IMR-90 (cell line): Measurements from ENCODE around the gene KRTAP21-2. TPM values are rescaled to one million over a fixed set of nuclear protein-coding genes. Genes with fewer than 3 reads are reported as not detected.
A peak's percentile ranks its signal among the peaks of the same experiment; 100 is the strongest.

Source experiments
- ATAC-seq: fragments of 200-7000 bp; cut with Tn5 transposase; 2 replicates; pipeline ENCODE4 v1.9.1; 2020; ENCODE audit warnings: low read depth, mild to moderate bottlenecking, moderate library complexity
- BruUV-seq: library from RNA; stranded (reverse); fragments of 400-500 nt; replicated peaks from 2 replicates; lab custom pipeline; 2021; lab: Mats Ljungman, UMichigan
- CTCF ChIA-PET: fragments of 300-600 bp; formaldehyde crosslinking; extraction: SDS; loops from one replicate; lab custom pipeline; 2021; ENCODE audit warnings: antibody characterized with exemption; lab: Yijun Ruan, JAX
- POLR2A ChIA-PET: fragments of 300-600 bp; sonication (Branson Sonifier 250); formaldehyde crosslinking; loops from one replicate; lab custom pipeline; 2022; ENCODE audit warnings: antibody characterized with exemption; ENCODE audit not compliant: unreplicated experiment; lab: Charles Lee
- DNase-seq: peaks from one replicate; pipeline ENCODE4 v3.0.0; 2013
- H2AFZ ChIP-seq: replicated peaks from 2 replicates; pipeline ENCODE3; 2013; ENCODE audit warnings: low read length, mild to moderate bottlenecking; ENCODE audit not compliant: poor library complexity
- H2AK5ac ChIP-seq: 2 replicates; pipeline ENCODE4 v1.6.1; 2013; ENCODE audit warnings: low read depth, low read length, inconsistent platforms
- H2AK9ac ChIP-seq: replicated peaks from 2 replicates; pipeline ENCODE3; 2013; ENCODE audit warnings: mild to moderate bottlenecking, low read depth, low read length, moderate library complexity; ENCODE audit not compliant: poor library complexity
- H2BK120ac ChIP-seq: 2 replicates; pipeline ENCODE4 v1.6.1; 2013; ENCODE audit warnings: low read depth, low read length, inconsistent platforms
- H2BK15ac ChIP-seq: 3 replicates; pipeline ENCODE4 v1.6.1; 2013; ENCODE audit warnings: low read depth, low read length, inconsistent platforms
- H2BK20ac ChIP-seq: 2 replicates; pipeline ENCODE4 v1.6.1; 2013; ENCODE audit warnings: low read depth, mild to moderate bottlenecking, inconsistent platforms, low read length, moderate library complexity
- H2BK5ac ChIP-seq: 2 replicates; pipeline ENCODE4 v1.6.1; 2013; ENCODE audit warnings: mild to moderate bottlenecking, low read depth, low read length, inconsistent platforms; ENCODE audit not compliant: poor library complexity, severe bottlenecking
- H3K14ac ChIP-seq: replicated peaks from 2 replicates; pipeline ENCODE4 v1.6.1; 2013; ENCODE audit warnings: low read depth, low read length, inconsistent platforms
- H3K18ac ChIP-seq: 2 replicates; pipeline ENCODE4 v1.6.1; 2013; ENCODE audit warnings: low read depth, low read length, control low read depth
- H3K23ac ChIP-seq: 2 replicates; pipeline ENCODE4 v1.6.1; 2013; ENCODE audit warnings: low read depth, low read length, inconsistent platforms
- H3K27ac ChIP-seq: 2 replicates; pipeline ENCODE4 v1.5.1; 2013; ENCODE audit warnings: mild to moderate bottlenecking, control low read depth, low read length; ENCODE audit not compliant: insufficient read depth
- H3K27me3 ChIP-seq: 2 replicates; pipeline ENCODE4 v1.6.1; 2013; ENCODE audit warnings: low read length; ENCODE audit not compliant: control insufficient read depth, insufficient read depth
- H3K36me3 ChIP-seq: 2 replicates; pipeline ENCODE4 v1.6.1; 2013; ENCODE audit warnings: low read length, mixed read lengths; ENCODE audit not compliant: control insufficient read depth, insufficient read depth
- H3K4ac ChIP-seq: 2 replicates; pipeline ENCODE4 v1.6.1; 2013; ENCODE audit warnings: low read depth, low read length, inconsistent platforms
- H3K4me1 ChIP-seq: 2 replicates; pipeline ENCODE4 v1.6.1; 2013; ENCODE audit warnings: low read length, mixed read lengths; ENCODE audit not compliant: control insufficient read depth, insufficient read depth
- H3K4me2 ChIP-seq: 2 replicates; pipeline ENCODE4 v1.6.1; 2013; ENCODE audit warnings: low read depth, mild to moderate bottlenecking, control low read depth, low read length, moderate library complexity
- H3K4me3 ChIP-seq: 2 replicates; pipeline ENCODE4 v1.5.1; 2013; ENCODE audit warnings: low read depth, mild to moderate bottlenecking, control low read depth, low read length, moderate library complexity; ENCODE audit not compliant: insufficient read depth
- H3K56ac ChIP-seq: 2 replicates; pipeline ENCODE4 v1.6.1; 2013; ENCODE audit warnings: low read length, inconsistent platforms; ENCODE audit not compliant: insufficient read depth; ENCODE audit errors: extremely low read depth
- H3K79me1 ChIP-seq, 2 experiments: 2 replicates each; pipeline ENCODE4 v1.6.1; 2013; ENCODE audit warnings: low read length in 2 of 2, inconsistent platforms in 1 of 2, low read depth in 1 of 2
- H3K9ac ChIP-seq: 2 replicates; pipeline ENCODE4 v1.6.1; 2013; ENCODE audit warnings: low read depth, low read length, control low read depth
- H3K9me1 ChIP-seq: 2 replicates; pipeline ENCODE4 v1.6.1; 2013; ENCODE audit warnings: low read length, inconsistent platforms; ENCODE audit not compliant: insufficient read depth
- H3K9me3 ChIP-seq: 2 replicates; pipeline ENCODE4 v1.6.1; 2013; ENCODE audit warnings: low read length; ENCODE audit not compliant: control insufficient read depth, insufficient read depth
- H4K20me1 ChIP-seq: 2 replicates; pipeline ENCODE4 v1.6.1; 2013; ENCODE audit warnings: low read length, inconsistent platforms; ENCODE audit not compliant: insufficient read depth
- H4K5ac ChIP-seq: 2 replicates; pipeline ENCODE4 v1.6.1; 2013; ENCODE audit warnings: mild to moderate bottlenecking, low read depth, low read length, control low read depth
- H4K8ac ChIP-seq, 2 experiments: 2 replicates each; pipeline ENCODE4 v1.6.1; 2013; ENCODE audit warnings: low read depth in 2 of 2, low read length in 2 of 2, control low read depth in 1 of 2, inconsistent platforms in 1 of 2
- H4K91ac ChIP-seq: 2 replicates; pipeline ENCODE4 v1.6.1; 2013; ENCODE audit warnings: low read depth, low read length, inconsistent platforms; ENCODE audit not compliant: insufficient read depth
- BHLHE40 ChIP-seq: fragments of 150-350 bp; IDR thresholded peaks from 2 replicates; pipeline ENCODE4 v1.6.1; 2016; ENCODE audit warnings: mild to moderate bottlenecking, low read depth, low read length
- CHD1 ChIP-seq: IDR thresholded peaks from 2 replicates; pipeline ENCODE4 v1.6.1; 2012; ENCODE audit warnings: low read depth, low read length, improper control_type of control experiment
- MAFK ChIP-seq: IDR thresholded peaks from 2 replicates; pipeline ENCODE4 v1.6.1; 2012; ENCODE audit warnings: low read depth, low read length, improper control_type of control experiment
- MAZ ChIP-seq: IDR thresholded peaks from 2 replicates; pipeline ENCODE4 v1.6.1; 2012; ENCODE audit warnings: low read depth, mild to moderate bottlenecking, low read length, improper control_type of control experiment, moderate library complexity, borderline replicate concordance
- RAD21 ChIP-seq: IDR thresholded peaks from 2 replicates; pipeline ENCODE4 v1.6.1; 2012; ENCODE audit warnings: low read length, improper control_type of control experiment
- RFX5 ChIP-seq: IDR thresholded peaks from 2 replicates; pipeline ENCODE4 v1.8.0; 2012; ENCODE audit warnings: low read depth, mild to moderate bottlenecking, low read length, moderate library complexity
- WGBS, 2 experiments: methylation state at CpG; one replicate each; pipeline versions ENCODE4 v1.1.5 to v1.1.7; 2013; ENCODE audit warnings: missing lambda C conversion rate in 2 of 2; ENCODE audit not compliant: insufficient read length in 1 of 2; ENCODE audit errors: extremely low coverage in 2 of 2; 5-methylcytosine and 5-hydroxymethylcytosine counted together
- dilution Hi-C: fragments of 300-500 bp; cut with HindIII; formaldehyde crosslinking; loops from one replicate; pipeline ENCODE4 v1.14.3; 2018; ENCODE audit warnings: low sequenced_read_pairs; ENCODE audit not compliant: unreplicated experiment
- in situ Hi-C: fragments of 300-500 bp; cut with MboI; formaldehyde crosslinking; loops from 3 replicates; pipeline ENCODE4 v1.14.3; 2019; ENCODE audit warnings: low sequenced_read_pairs, inconsistent platforms, mixed read lengths
- intact Hi-C: fragments of 100-400 bp; cut with micrococcal nuclease; formaldehyde crosslinking; loops from 2 replicates; pipeline ENCODE4 v1.10.0; 2022
- polyA plus RNA-seq, 3 experiments: library from polyadenylated mRNA; depleted of rRNA; stranded (reverse); fragments of >200 nt; gene quantifications; 2 replicates each; pipeline ENCODE4 v1.2.3, GENCODE V29; 2012; ENCODE audit warnings: low replicate concordance in 1 of 3
- total RNA-seq: library from RNA; depleted of rRNA; stranded (reverse); fragments of >200 nt; gene quantifications from 2 replicates; pipeline ENCODE4 v1.2.3, GENCODE V29; 2012

The KRTAP21-2 gene
- total and polyA plus RNA-seq, 2 of the 4 experiments (the other 2 are of a cell fraction) = not detected

- Histone ChIP-seq H3K79me1 (no peaks in the 10 kb centered on the region), H2BK5ac (no peak overlapping the region), H3K9me1 (no peaks in the 10 kb centered on the region), H2BK15ac (no peak overlapping the region), H2BK20ac (no peak overlapping the region), H3K4me3 (no peak overlapping the region), H3K4ac (no peak overlapping the region), H2AK9ac (no peak overlapping the region), H4K91ac (no peak overlapping the region), H3K27ac (no peak overlapping the region), H2AK5ac (no peak overlapping the region), H3K36me3 (no peaks in the 10 kb centered on the region), H3K27me3 (no peaks in the 10 kb centered on the region), H3K14ac (no peak overlapping the region), H3K4me1 (no peaks in the 10 kb centered on the region), H4K5ac (no peak overlapping the region), H4K20me1 (no peaks in the 10 kb centered on the region), H2BK120ac (no peak overlapping the region), H3K23ac (no peak overlapping the region), H3K18ac (no peak overlapping the region), H3K9me3 (peaks cover 6% of the 10 kb centered on the region; the same call in 1 of the 2 replicates), H4K8ac (no peak overlapping the region), H3K9ac (no peak overlapping the region), H3K56ac (no peak overlapping the region), H3K4me2 (no peak overlapping the region), H2AFZ (no peak overlapping the region)
- DNase-seq (no peak), ATAC-seq (no peak)
- in situ Hi-C loops (no loop called here), dilution Hi-C loops (no loop called here), intact Hi-C loops (no loop called here)
- WGBS, 2 experiments = no CpG with 5 or more reads among the region's 2 CpGs
- TF ChIP-seq MAZ (no peak), RFX5 (no peak), BHLHE40 (no peak), CHD1 (no peak), MAFK (0 out of 2 replicates have a peak, but pooled peaks have one; percentile 47), RAD21 (no peak)
- ChIA-PET CTCF (no interaction called here), POLR2A (no interaction called here)
- no TSS peak for BruUV-seq
Observed at GRCh38 chr21:30740462-30740861, 6.6 kb downstream of the KRTAP21-2 start.
